Ascending aorta (tissue), 2 donors: Measurements from ENCODE around the gene RP9. TPM values are rescaled to one million over a fixed set of nuclear protein-coding genes. Genes with fewer than 3 reads are reported as not detected.

Experiments
- DNase-seq, 2 donors: peaks; one replicate each; pipeline ENCODE4 v3.0.0-alpha.2; 2019; ENCODE audit warnings: low spot score in 2 of 2
- H3K27ac ChIP-seq, 2 donors: fragments of 200-600 bp; sonication (generic); one replicate each; pipeline ENCODE4 v1.5.1; 2016 to 2017; ENCODE audit warnings: mild to moderate bottlenecking in 1 of 2
- H3K27me3 ChIP-seq: fragments of 200-600 bp; sonication (generic); one replicate; pipeline ENCODE4 v1.5.1; 2017
- H3K36me3 ChIP-seq, 2 donors: fragments of 200-600 bp; sonication (generic); one replicate each; pipeline ENCODE4 v1.5.1; 2016
- H3K4me1 ChIP-seq, 2 donors: fragments of 200-600 bp; sonication (generic); one replicate each; pipeline ENCODE4 v1.5.1; 2016 to 2017; ENCODE audit warnings: mild to moderate bottlenecking in 1 of 2
- H3K4me3 ChIP-seq, 2 donors: fragments of 200-600 bp; sonication (generic); one replicate each; pipeline ENCODE4 v1.5.1; 2016 to 2017; ENCODE audit warnings: mild to moderate bottlenecking in 1 of 2
- H3K9me3 ChIP-seq, 2 donors: fragments of 200-600 bp; sonication (generic); one replicate each; pipeline ENCODE4 v1.5.1; 2016
- intact Hi-C: fragments of 100-400 bp; cut with DNase I; formaldehyde crosslinking; loops from one replicate; pipeline ENCODE4 v1.15.1; 2023
- total RNA-seq: library from RNA; depleted of rRNA; stranded (reverse); fragments of >200 nt; gene quantifications from one replicate; pipeline ENCODE4 v1.1.0, GENCODE V29; 2016
- TF ChIP-seq, protein P1 (sequence below), 3 experiments: fragments of 200-600 bp in 2 of 3; fragments of 450-650 bp in 1 of 3; sonication (generic) in 2 of 3; IDR thresholded peaks; one replicate each; pipeline ENCODE4 v1.5.1; 2016 to 2019; ENCODE audit warnings: antibody characterized with exemption in 3 of 3, mild to moderate bottlenecking in 1 of 3, moderate library complexity in 1 of 3

RP9 gene
- total RNA-seq, 1 donor from 2014 or later = 2.8 TPM

DNA sequence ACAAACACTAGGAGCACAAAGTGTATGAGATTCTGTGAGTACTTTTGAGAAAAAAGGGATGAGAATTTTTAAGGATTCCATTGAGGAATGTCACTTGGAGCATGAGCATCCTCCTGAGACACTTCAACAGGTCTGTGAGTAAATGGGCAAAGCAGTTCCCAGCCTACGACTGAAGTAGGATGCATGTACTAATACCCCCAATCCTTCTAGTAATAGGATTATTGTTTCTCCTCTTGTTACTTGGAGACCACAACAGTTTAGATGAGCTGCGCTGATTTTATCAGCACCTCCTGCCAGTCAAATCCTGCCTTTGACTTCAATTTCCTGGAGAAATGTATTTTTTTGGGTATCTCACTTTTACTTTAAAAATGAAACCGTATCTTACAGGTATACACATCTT is 21.0 kb upstream of the RP9 start:
- DNase-seq = no peak
- Histone ChIP-seq H3K27ac (no peak overlapping the region), H3K4me3 (peak overlapping the region; percentile 84 to 96), H3K27me3 (no peaks in the 10 kb centered on the region), H3K4me1 (peaks cover 0 to 8% of the 10 kb centered on the region in 2 donors), H3K9me3 (no peaks in the 10 kb centered on the region), H3K36me3 (no peaks in the 10 kb centered on the region)
- intact Hi-C loops = no loop called here
- TF ChIP-seq, protein P1, sequence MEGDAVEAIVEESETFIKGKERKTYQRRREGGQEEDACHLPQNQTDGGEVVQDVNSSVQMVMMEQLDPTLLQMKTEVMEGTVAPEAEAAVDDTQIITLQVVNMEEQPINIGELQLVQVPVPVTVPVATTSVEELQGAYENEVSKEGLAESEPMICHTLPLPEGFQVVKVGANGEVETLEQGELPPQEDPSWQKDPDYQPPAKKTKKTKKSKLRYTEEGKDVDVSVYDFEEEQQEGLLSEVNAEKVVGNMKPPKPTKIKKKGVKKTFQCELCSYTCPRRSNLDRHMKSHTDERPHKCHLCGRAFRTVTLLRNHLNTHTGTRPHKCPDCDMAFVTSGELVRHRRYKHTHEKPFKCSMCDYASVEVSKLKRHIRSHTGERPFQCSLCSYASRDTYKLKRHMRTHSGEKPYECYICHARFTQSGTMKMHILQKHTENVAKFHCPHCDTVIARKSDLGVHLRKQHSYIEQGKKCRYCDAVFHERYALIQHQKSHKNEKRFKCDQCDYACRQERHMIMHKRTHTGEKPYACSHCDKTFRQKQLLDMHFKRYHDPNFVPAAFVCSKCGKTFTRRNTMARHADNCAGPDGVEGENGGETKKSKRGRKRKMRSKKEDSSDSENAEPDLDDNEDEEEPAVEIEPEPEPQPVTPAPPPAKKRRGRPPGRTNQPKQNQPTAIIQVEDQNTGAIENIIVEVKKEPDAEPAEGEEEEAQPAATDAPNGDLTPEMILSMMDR (IDR thresholded peaks at IDR 0.05) = no peak

GRCh38 chr7:33129806-33130153 is 20.6 kb upstream of the RP9 start:
- no peaks in the 10 kb centered on the region for H3K9me3 ChIP-seq
- peak overlapping the region in 1 of 2 donors; percentile 77 for H3K27ac ChIP-seq
- TF ChIP-seq, protein P1 (IDR thresholded peaks at IDR 0.05) = no peak
- H3K27me3 ChIP-seq = no peaks in the 10 kb centered on the region
- intact Hi-C loops = loop anchor here (1.0 to 5.0 kb wide), 7 partner anchors 20 to 1908 kb away; partner anchors contain the start of genes AVL9, DPY19L1, KBTBD2 and NT5C3A
- no peaks in the 10 kb centered on the region for H3K36me3 ChIP-seq
- peaks cover 0 to 8% of the 10 kb centered on the region in 2 donors for H3K4me1 ChIP-seq
- peak overlapping the region; percentile 84 to 96 for H3K4me3 ChIP-seq
- DNase-seq = no peak

DNA sequence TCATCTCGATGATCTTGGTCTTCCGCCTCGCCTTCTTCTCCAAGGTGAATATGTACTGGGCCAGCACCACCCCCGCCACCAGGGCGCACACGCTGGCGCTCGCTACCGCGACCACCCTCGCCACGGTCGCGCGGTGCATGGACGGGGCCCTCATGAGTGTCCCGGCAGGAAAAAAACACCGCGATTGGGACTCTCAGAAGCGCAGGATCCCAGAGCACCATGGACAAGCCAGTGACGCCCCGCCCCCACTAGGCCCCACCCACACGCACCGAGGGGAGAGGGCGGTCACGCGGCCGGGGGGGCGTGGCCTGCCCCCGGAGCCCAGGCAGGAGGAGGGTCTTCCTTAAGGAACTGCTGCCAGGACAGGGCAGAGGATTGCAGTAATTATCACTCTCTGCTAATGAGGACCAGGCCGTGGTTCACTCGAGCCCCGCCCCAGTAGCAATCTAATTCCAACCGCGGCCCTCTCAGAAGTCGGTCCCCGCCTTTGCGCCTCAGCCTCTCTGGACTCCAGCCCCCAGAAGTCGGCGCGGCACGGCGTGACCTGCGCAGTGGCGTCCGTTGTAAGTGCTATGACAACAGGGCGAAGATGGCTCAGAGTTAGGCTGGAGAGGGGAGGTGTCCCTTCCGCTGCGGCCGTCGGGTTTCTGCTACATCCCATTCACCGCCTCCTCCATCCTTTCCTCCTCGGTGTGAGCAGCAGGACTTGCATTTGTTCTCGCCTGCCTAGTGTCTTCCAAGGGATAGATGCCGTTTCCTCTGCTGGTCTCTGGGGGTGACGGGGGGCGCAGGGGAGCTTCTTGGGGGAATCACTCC is 20.0 kb upstream of the RP9 start, which contains the start of gene BBS9:
TSS of gene BBS9 (plus strand) at position 575 of the 816 bp plus-strand sequence. CDS start 16,689 bp downstream, outside the sequence.
- Histone ChIP-seq H3K36me3 (no peaks in the 10 kb centered on the region), H3K9me3 (no peaks in the 10 kb centered on the region), H3K27ac (peak within 1 kb of the TSS; percentile 30 to 77), H3K4me1 (peaks cover 0 to 8% of the 10 kb centered on the region in 2 donors), H3K4me3 (peak within 1 kb of the TSS; percentile 84 to 96), H3K27me3 (no peaks in the 10 kb centered on the region)
- intact Hi-C loops = loop anchor here (1.0 to 5.0 kb wide), 7 partner anchors 20 to 1908 kb away; partner anchors contain the start of genes AVL9, DPY19L1, KBTBD2 and NT5C3A
- TF ChIP-seq, protein P1 (IDR thresholded peaks at IDR 0.05) = no peak
- peak; percentile 73 to 96 for DNase-seq

DNA sequence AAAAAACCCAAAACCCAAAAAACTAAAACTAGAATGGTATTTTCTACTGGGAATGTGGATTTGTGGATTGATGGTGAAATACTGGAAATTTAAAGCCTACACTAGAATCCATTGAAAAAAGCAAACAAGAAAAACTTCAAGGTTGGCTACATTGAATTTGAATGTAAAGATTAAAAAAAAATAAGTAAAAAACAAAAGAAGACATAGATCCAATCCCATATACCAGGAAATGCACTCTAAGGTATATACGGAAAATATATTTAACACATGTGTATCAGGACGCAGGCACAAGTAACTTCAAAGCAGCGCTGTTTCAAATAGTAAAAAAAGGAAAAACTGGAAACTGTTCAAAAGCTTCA is 19.4 kb upstream of the RP9 start:
- Histone ChIP-seq H3K9me3 (no peaks in the 10 kb centered on the region), H3K36me3 (no peaks in the 10 kb centered on the region), H3K4me1 (peaks cover 0 to 8% of the 10 kb centered on the region in 2 donors), H3K27me3 (no peaks in the 10 kb centered on the region), H3K4me3 (peak overlapping the region; percentile 84 to 96), H3K27ac (peak overlapping the region; percentile 30 to 77)
- intact Hi-C loops = loop anchor here (5.0 kb wide), 2 partner anchors 679 to 1909 kb away; partner anchors contain the start of gene DPY19L1
- no peak for DNase-seq
- TF ChIP-seq, protein P1 (IDR thresholded peaks at IDR 0.05) = no peak

DNA sequence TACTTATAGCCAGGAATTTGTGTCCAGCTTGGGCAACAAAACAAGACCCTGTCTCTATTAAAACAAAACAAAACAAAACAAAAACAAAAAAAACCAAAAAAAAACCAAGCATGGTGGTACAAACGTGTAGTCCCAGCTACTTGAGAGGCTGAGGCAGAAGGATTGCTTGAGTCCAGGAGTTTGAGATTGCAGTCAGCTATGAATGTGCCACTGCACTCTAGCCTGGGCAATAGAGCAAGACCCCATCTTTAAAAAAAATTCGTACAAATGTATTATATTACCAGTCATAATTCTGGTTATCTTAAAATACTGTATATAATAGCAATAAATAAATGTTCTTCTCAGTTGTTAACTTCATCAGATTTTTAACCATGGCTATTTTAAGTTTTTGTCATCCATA is 17.9 kb upstream of the RP9 start:
- Histone ChIP-seq H3K9me3 (no peaks in the 10 kb centered on the region), H3K27ac (no peak overlapping the region), H3K4me1 (peaks cover 0 to 8% of the 10 kb centered on the region in 2 donors), H3K27me3 (no peaks in the 10 kb centered on the region), H3K36me3 (no peaks in the 10 kb centered on the region), H3K4me3 (no peak overlapping the region)
- intact Hi-C loops = loop anchor here (5.0 kb wide), 2 partner anchors 680 to 1910 kb away; partner anchors contain the start of gene DPY19L1
- no peak for DNase-seq
- TF ChIP-seq, protein P1 (IDR thresholded peaks at IDR 0.05) = no peak
